LNCAP (cell line): ENCODE data around the gene ZNF24.

Source experiments
- CTCF ChIP-seq: fragments of 450-650 bp; IDR thresholded peaks from 2 replicates; pipeline ENCODE4 v1.5.1; 2017; ENCODE audit warnings: mild to moderate bottlenecking

ZNF24 gene

DNA sequence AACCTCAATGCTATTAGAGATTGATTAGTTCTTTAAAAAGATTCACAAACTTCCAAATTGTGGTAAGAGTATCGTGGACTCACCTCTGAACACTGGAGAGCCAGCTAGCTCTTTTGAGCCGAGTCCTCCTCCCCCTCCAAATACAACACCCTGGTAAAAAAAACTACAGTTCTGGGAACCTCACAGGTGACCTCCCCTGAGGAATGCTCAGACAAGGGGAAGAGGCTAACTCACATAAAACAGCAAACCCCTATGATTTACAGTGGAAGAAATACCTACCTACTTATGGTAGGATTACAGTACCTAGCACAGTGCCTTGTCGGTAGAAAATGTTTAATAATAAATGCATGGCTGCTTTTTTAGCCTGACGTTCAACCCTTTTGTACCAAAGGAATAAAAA lies 8.4 kb downstream of the ZNF24 start:
- TF ChIP-seq CTCF: no peak

GRCh38 chr18:35334821-35335220 lies 9.4 kb downstream of the ZNF24 start:
- TF ChIP-seq CTCF: no peak

DNA sequence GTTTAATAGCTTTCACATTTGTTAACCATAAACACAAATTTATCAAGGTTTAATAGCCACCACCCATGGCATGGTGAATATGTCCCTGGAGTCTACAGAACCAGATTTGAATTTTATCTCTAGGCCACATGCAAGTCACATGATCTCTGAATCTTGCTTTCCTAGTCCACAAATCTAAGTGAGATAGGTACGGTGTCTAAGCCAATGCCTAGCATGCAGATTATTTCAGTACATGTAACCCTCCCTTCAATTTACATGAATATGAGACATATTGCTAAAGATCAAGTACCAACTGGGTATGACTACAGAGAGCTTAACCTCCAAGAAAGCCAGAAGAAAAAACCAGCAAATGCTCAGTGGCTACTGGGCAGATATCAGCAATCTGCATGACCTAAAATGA lies 10.0 kb downstream of the ZNF24 start:
- no peak for TF ChIP-seq CTCF

DNA sequence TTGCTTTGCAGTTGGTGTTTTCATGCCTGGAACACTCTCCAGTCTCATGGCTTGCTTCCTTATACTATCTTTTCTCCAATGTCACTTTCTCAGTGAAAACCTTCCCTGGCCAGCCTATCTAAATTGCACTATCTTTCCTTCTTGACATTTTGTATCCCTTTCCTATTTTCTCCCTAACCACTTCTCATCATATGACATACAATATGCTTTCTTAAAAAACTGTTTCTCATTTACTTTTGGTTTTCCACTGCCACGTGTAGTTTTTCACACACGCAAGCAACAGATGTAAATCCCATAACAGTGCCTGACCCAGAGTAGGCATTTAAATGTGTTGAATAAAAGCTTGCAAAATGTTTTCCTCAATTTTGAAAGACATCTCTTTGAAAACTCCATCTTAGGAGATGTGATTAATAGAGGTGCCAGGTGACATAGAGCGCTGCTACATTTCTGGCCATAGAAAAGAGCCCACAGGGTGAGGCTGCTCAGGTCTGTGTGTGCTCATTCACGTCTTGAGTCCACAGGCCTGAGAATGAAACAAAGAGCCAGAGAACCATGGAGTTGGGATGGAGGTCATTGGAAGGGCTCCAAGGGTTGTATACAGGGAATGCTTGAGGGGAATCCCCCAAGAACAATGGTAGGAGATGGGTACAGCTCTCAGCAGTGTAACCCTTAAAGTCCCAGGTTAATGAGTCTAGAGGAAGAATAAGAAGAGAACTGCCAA lies 12.7 kb downstream of the ZNF24 start:
- no peak for TF ChIP-seq CTCF

- TF ChIP-seq CTCF: no peak
Observed at GRCh38 chr18:35328868-35329267, 15.4 kb downstream of the ZNF24 start.

- no peak for TF ChIP-seq CTCF
Observed at GRCh38 chr18:35326695-35327387, 17.4 kb downstream of the ZNF24 start.

DNA sequence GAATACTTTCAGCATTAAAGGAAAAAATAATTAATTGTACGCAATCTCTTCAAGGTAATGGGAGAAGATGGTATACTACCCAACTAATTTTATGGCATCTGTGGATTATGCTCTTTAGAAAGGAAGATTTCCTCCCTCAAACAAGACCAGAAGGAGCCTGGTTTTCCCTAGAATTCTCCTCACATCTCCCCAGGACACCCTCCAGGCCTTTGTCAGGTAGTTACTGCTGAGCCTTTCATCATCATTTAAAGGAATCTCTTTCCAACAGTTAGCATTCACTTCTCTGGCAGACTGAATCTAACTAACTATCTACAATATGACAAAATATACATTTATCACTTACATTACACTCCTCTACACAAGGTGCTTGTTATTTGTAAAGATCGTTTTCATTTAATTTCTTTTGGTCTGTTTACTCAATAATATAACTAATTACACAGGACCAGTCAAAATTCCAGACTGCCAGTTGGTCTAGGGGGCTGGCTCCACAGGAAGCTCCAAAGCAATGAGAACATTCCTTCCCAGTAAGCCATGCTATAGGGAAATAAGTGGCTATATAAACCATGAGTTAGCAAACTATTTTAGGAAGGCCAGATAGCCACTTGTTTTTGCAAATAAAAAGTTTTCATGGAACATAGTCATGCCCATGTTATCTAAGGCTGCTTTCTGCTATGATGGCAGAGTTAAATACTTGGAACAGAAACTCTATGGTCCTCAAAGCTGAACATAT lies 19.1 kb downstream of the ZNF24 start:
- no peak for TF ChIP-seq CTCF
